ENCODE results near the gene RAD9A. TPM values are rescaled to one million over a fixed set of nuclear protein-coding genes. Genes with fewer than 3 reads are reported as not detected.

The RAD9A gene
- total and polyA plus RNA-seq, 11 donors, result 3.5 to 9.1 (median 6.1) TPM

- H3K9me3 ChIP-seq, result no peaks in the 10 kb centered on the region
- no peaks in the 10 kb centered on the region for H3K36me3 ChIP-seq
- peak in 1 of 5 donors; percentile 56 for DNase-seq
- H3K4me3 ChIP-seq, result peak overlapping the region in 1 of 12 donors; percentile 50
- peak overlapping the region in 1 of 12 donors; percentile 91 for H3K27ac ChIP-seq
- WGBS, 4 donors, result 58 to 63% (median 59%) methylated on average over 10 to 12 of the region's 12 CpGs
- TF ChIP-seq POLR2A (IDR thresholded peaks at IDR 0.05), result no peak
- TF ChIP-seq, protein P1, sequence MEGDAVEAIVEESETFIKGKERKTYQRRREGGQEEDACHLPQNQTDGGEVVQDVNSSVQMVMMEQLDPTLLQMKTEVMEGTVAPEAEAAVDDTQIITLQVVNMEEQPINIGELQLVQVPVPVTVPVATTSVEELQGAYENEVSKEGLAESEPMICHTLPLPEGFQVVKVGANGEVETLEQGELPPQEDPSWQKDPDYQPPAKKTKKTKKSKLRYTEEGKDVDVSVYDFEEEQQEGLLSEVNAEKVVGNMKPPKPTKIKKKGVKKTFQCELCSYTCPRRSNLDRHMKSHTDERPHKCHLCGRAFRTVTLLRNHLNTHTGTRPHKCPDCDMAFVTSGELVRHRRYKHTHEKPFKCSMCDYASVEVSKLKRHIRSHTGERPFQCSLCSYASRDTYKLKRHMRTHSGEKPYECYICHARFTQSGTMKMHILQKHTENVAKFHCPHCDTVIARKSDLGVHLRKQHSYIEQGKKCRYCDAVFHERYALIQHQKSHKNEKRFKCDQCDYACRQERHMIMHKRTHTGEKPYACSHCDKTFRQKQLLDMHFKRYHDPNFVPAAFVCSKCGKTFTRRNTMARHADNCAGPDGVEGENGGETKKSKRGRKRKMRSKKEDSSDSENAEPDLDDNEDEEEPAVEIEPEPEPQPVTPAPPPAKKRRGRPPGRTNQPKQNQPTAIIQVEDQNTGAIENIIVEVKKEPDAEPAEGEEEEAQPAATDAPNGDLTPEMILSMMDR (IDR thresholded peaks at IDR 0.05), result no peak
- peak in 2 of 4 donors; percentile 1 to 12 for ATAC-seq
- H3K27me3 ChIP-seq, result peaks cover 0 to 34% (median 6%) of the 10 kb centered on the region in 9 donors
- peaks cover 0 to 45% (median 4%) of the 10 kb centered on the region in 12 donors for H3K4me1 ChIP-seq
- intact Hi-C loops (cut with DNase I), result loop anchor here in 3 of 10 donors (10.0 kb wide), 1 partner anchor 58 kb away; the partner anchor contains the start of gene TMEM134 (in 3 of the 3)
Observed at GRCh38 chr11:67406969-67407687, 15.3 kb downstream of the RAD9A start.

DNA sequence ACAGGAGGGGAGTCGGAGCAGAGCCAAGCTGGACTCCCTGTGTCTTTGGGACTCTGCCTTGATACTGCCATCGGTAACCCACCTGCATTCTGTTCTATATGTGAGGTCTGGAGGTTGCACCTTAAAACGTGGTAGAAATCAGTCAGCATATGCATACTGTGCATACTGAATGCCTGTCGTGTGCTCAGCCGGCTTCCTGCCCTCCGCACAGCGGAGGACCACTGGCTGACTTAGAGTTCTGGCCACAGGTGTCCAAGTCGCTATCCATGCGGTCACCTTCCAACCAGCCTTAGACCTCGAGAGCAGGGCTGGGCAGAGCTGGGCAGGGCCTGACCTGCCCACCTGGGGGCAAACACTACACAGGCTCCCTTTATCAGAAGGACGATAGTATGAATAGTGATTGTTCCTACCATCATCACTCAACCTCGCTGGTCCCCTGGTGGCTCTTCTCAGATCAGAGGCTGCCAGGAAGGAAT is 15.9 kb downstream of the RAD9A start:
- intact Hi-C loops (cut with DNase I), result loop anchor here in 3 of 10 donors (10.0 kb wide), 1 partner anchor 57 kb away; the partner anchor contains the start of gene TMEM134 (in 3 of the 3)
- peak overlapping the region in 1 of 12 donors; percentile 91 for H3K27ac ChIP-seq
- H3K36me3 ChIP-seq, result no peaks in the 10 kb centered on the region
- H3K27me3 ChIP-seq, result peaks cover 0 to 40% (median 10%) of the 10 kb centered on the region in 9 donors
- 56 to 79% (median 72%) methylated on average over 7 to 12 of the region's 12 CpGs for WGBS, 4 donors
- no peaks in the 10 kb centered on the region for H3K9me3 ChIP-seq
- no peak for DNase-seq
- ATAC-seq, result no peak
- H3K4me1 ChIP-seq, result peaks cover 0 to 39% (median 0%) of the 10 kb centered on the region in 12 donors
- TF ChIP-seq, protein P1 (IDR thresholded peaks at IDR 0.05), result no peak
- no peak for TF ChIP-seq POLR2A (IDR thresholded peaks at IDR 0.05)
- peak overlapping the region in 1 of 12 donors; percentile 50 for H3K4me3 ChIP-seq

DNA sequence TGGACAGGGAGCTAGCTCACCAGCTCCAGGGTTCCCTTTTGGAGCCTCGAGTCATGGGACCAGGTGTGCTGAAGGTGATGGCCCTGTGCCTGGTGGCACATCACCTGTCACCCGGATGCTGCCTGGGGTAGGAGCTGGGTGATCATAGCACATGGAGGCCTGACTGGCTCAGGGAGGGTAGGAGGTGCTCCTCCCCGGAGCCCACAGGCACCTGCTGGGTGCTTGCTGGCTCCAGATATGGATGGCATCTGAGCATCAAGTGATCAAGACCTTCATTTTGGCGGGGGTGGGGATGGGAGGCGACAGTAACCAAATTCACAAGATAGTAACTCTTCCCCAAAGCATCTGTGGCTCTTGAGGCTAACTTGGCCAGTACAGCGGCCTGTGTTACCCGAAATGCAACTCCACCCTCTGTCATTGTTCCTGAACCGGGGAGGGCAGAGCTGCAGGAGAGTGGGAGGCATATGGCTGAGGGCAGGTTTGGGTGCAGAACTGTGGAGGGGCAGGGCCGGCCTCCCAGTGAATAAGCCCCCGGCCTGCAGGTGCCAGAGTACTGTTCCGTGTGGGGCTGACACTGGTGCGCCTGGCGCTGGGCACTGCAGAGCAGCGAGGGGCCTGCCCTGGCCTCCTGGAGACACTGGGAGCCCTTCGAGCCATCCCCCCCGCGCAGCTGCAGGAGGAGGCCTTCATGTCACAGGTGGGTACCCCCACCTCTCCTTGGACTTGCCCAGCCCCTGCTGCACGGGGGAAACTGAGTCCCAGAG is 16.8 kb downstream of the RAD9A start:
- no peaks in the 10 kb centered on the region for H3K36me3 ChIP-seq
- no peak for DNase-seq
- intact Hi-C loops (cut with DNase I), result loop anchor here in 3 of 10 donors (10.0 kb wide), 1 partner anchor 56 kb away; the partner anchor contains the start of gene TMEM134 (in 3 of the 3)
- peak overlapping the region in 1 of 12 donors; percentile 91 for H3K27ac ChIP-seq
- peaks cover 0 to 30% (median 0%) of the 10 kb centered on the region in 12 donors for H3K4me1 ChIP-seq
- H3K9me3 ChIP-seq, result no peaks in the 10 kb centered on the region
- ATAC-seq, result no peak
- no peak for TF ChIP-seq POLR2A (IDR thresholded peaks at IDR 0.05)
- TF ChIP-seq, protein P1 (IDR thresholded peaks at IDR 0.05), result no peak
- WGBS, 4 donors, result 73 to 82% (median 77%) methylated on average over 8 to 18 of the region's 18 CpGs
- peaks cover 0 to 49% (median 10%) of the 10 kb centered on the region in 9 donors for H3K27me3 ChIP-seq
- H3K4me3 ChIP-seq, result peak overlapping the region in 1 of 12 donors; percentile 50

Data from heart left ventricle (tissue), 16 donors.